Measurements from ENCODE around the gene PITPNM2. TPM values are rescaled to one million over a fixed set of nuclear protein-coding genes. Genes with fewer than 3 reads are reported as not detected.

The PITPNM2 gene
- total RNA-seq (2022; extraction: Qiagen RNA extraction): 11.0 to 24.2 TPM (median 22.1 TPM) in 5 replicates

GRCh38 chr12:123150744-123151456, at the start of gene PITPNM2:
PITPNM2 (minus strand) TSS chr12:123151090; CDS start chr12:123034590, 116,500 bp downstream.

Other genes with a start within 250 kb of the PITPNM2 start
- gene ABCB9, start 184.6 kb downstream of the PITPNM2 start, total RNA-seq (2022; extraction: Qiagen RNA extraction): 9.0 to 12.1 TPM (median 10.8 TPM) in 5 replicates
- gene OGFOD2, start 175.8 kb downstream of the PITPNM2 start, total RNA-seq (2022; extraction: Qiagen RNA extraction): 11.6 to 16.2 TPM (median 15.8 TPM) in 5 replicates
- gene ARL6IP4, start 170.4 kb downstream of the PITPNM2 start, total RNA-seq (2022; extraction: Qiagen RNA extraction): 215 to 235 TPM (median 226 TPM) in 5 replicates
- 20.0 to 27.1 TPM (median 26.4 TPM) in 5 replicates for gene MPHOSPH9, start 82.1 kb upstream of the PITPNM2 start, total RNA-seq (2022; extraction: Qiagen RNA extraction)
- gene MTRFR, start 82.3 kb upstream of the PITPNM2 start, total RNA-seq (2022; extraction: Qiagen RNA extraction): 13.2 to 19.6 TPM (median 16.2 TPM) in 5 replicates
- gene CDK2AP1, start 120.8 kb upstream of the PITPNM2 start, total RNA-seq (2022; extraction: Qiagen RNA extraction): 104 to 174 TPM (median 169 TPM) in 5 replicates
- gene SBNO1, start 213.8 kb upstream of the PITPNM2 start, total RNA-seq (2022; extraction: Qiagen RNA extraction): 18.7 to 33.7 TPM (median 28.6 TPM) in 5 replicates
- gene KMT5A, start 233.0 kb upstream of the PITPNM2 start, total RNA-seq (2022; extraction: Qiagen RNA extraction): 46.3 to 69.2 TPM (median 62.1 TPM) in 5 replicates